ENCODE results near the gene SMURF2.
A peak's percentile ranks its signal among the peaks of the same experiment; 100 is the strongest.

SMURF2 gene

DNA sequence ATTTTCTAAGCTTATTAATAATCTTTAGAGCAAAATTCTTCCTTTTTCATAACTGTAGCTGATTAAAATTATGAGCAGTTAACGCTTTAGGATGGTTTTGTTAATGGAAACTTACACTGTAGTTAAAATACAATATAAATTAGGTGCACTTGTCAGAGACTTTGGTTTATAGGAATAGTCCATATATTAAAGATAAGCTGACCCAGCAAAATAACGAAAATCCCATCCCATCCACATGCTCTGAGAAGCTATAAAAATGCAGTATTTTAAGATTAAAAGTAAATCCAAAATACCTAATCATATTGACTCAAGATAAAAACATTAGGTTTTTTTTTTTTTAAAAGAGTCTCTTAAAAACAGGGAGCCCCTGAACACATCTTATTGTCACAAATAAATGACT, 117.4 kb downstream of the SMURF2 start:
- TF ChIP-seq GATA2 (IDR thresholded peaks at IDR 0.05; ENCODE audit: low read depth, low read length) (no peak), GATA3 (IDR thresholded peaks at IDR 0.05; ENCODE audit: low read depth, low read length) (no peak)

DNA sequence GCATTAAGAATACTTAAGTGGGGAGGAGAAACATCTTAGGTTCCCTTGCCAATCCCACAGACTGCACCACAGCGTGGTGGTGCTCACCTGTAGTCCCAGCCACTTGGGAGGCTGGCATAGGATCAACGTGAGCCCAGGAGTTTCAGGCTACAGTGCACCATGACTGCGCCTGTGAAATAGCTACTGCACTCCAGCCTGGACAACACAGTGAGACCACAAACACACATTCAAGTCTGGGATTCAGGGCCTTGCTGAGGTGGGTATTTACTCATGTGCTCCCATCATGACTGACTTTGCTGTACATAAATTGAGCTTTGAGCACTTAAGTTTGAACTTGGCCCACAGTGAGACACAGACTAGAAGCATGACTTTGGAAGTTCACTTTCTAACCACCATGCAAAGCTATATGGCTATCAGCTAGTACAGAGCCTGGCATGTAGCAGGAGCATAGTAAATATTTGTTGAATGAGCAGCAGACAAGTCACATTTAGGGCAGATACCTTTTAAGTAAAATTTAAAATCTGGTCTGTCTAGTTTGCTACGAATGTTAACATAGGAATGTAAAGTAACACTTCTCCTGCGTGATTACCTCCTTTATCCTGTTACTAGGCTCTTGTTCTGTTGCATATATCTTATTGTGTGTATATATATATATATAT, 121.9 kb downstream of the SMURF2 start:
- no peak for TF ChIP-seq GATA3 (IDR thresholded peaks at IDR 0.05; ENCODE audit: low read depth, low read length)
- TF ChIP-seq GATA2 (IDR thresholded peaks at IDR 0.05; ENCODE audit: low read depth, low read length) = no peak

DNA sequence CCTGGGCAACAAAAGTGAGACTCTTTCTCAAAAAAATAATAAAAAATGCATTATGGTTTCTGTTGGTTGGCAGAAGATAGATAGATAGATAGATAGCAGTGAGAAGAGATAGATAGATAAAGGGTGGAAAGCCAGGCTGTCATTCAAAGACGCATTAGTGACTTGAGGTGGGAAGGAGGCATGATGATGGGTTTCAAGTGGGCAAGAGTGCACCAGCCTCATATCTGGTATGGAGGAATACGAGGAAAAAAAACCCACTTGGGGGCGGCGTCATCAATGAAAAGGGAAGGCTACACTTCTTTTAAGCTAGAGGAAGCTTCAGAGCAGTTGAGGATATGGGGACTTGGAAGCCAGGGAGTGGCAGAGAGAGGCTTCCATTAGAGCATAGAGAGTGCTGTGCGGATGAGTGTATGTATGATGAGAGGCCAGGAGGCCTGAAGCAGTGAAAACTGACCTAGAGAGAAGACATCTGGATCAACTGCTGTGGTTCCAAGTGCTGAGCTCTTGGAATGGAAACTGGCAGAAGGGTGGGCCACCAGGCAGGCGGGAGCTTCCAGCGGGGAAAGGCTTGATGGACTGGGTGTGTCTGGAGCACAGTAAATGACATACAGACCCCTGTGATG, 123.5 kb downstream of the SMURF2 start:
- TF ChIP-seq GATA3 (IDR thresholded peaks at IDR 0.05; ENCODE audit: low read depth, low read length) (no peak), GATA2 (IDR thresholded peaks at IDR 0.05; ENCODE audit: low read depth, low read length) (no peak)

DNA sequence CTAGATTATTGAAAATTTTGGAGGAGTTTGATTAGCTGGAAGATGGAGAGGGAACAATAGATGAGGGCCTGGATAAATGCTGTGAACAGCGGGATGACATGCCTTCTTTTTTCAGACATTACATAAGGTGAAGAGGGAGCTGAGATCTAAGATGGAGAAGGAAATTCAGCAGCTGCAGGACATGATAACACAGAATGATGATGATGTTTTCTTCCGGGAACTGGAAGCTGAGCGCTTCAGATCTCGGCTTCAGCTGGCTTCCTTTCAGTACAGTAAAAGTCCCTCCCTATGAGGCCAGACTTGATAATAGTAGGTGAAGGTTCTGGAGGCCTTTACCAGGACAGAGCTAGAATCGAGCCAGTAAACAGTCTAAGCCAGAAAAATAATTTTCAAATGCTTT, 124.6 kb downstream of the SMURF2 start:
- no peak for TF ChIP-seq GATA3 (IDR thresholded peaks at IDR 0.05; ENCODE audit: low read depth, low read length)
- TF ChIP-seq GATA2 (IDR thresholded peaks at IDR 0.05; ENCODE audit: low read depth, low read length) = no peak

GRCh38 chr17:64536913-64537312, 125.2 kb downstream of the SMURF2 start:
- no peak for TF ChIP-seq GATA3 (IDR thresholded peaks at IDR 0.05; ENCODE audit: low read depth, low read length)
- no peak for TF ChIP-seq GATA2 (IDR thresholded peaks at IDR 0.05; ENCODE audit: low read depth, low read length)

DNA sequence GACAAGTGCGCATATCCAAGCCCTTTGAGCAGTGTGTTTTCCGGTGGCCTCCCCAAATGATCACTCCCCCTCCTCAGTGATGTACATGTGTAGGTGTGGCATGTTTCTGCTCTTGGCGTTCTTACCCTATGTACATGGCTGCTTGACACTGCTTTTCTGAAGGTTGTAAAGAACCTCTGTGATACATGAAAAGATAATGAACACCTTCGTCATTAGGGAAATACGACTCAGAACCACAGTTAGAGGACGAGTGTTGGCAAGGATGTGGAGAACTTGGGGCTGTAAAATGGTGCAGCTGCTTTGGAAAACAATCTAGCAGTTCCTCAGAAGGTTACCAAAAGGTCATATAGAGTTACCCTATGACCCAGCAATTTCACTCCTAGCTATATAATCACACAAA, 126.8 kb downstream of the SMURF2 start:
- TF ChIP-seq GATA3 (IDR thresholded peaks at IDR 0.05; ENCODE audit: low read depth, low read length) (no peak), GATA2 (IDR thresholded peaks at IDR 0.05; ENCODE audit: low read depth, low read length) (no peak)

DNA sequence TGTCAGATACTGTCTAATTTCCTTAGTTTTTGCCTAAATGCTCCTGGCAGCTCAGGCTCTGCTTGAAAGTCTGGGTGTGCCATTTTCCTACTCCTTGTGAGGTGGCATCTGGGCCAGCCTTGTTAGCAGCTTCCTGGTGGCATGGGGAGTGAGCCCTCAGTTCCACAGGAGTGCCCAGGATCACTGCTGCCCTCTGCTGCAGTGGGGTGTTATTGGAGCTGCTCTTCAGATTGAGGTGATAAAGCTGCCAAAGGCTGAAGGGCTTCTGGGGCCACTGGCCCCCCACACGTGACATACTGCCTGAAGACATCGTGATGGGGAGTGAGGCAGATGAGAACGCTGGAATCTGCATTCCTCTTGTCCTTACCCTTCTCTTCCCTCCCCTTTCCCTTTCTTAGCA, 127.9 kb downstream of the SMURF2 start:
- TF ChIP-seq GATA3 (IDR thresholded peaks at IDR 0.05; ENCODE audit: low read depth, low read length) (no peak), GATA2 (IDR thresholded peaks at IDR 0.05; ENCODE audit: low read depth, low read length) (peak; percentile 60; the same call in 1 of the 2 replicates)

GRCh38 chr17:64533784-64534183, 128.3 kb downstream of the SMURF2 start:
- no peak for TF ChIP-seq GATA3 (IDR thresholded peaks at IDR 0.05; ENCODE audit: low read depth, low read length)
- TF ChIP-seq GATA2 (IDR thresholded peaks at IDR 0.05; ENCODE audit: low read depth, low read length) = no peak

DNA sequence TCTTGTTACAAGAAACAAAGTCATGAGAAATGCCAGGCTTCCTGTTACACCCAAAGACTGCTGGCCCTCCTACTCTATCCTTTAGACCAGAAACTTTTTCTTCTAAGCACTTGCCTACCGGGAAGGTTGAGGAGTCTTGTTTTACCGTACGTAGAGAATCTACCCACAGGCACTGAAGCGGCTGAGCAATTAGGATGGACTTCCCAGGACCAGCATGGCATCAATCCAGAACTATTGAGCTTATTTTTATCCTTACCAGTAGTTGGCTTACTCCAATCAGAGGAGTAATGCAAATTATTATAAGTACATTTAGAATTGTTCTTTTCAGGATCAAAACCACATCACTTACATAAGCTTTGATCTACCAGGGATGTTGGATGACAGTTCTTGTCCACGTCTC, 129.7 kb downstream of the SMURF2 start:
- TF ChIP-seq GATA3 (IDR thresholded peaks at IDR 0.05; ENCODE audit: low read depth, low read length) (no peak), GATA2 (IDR thresholded peaks at IDR 0.05; ENCODE audit: low read depth, low read length) (no peak)

GRCh38 chr17:64531955-64532371, 130.1 kb downstream of the SMURF2 start:
- no peak for TF ChIP-seq GATA3 (IDR thresholded peaks at IDR 0.05; ENCODE audit: low read depth, low read length)
- TF ChIP-seq GATA2 (IDR thresholded peaks at IDR 0.05; ENCODE audit: low read depth, low read length) = no peak

GRCh38 chr17:64529221-64529620, 132.9 kb downstream of the SMURF2 start:
- no peak for TF ChIP-seq GATA2 (IDR thresholded peaks at IDR 0.05; ENCODE audit: low read depth, low read length)

GRCh38 chr17:64527914-64528313, 134.2 kb downstream of the SMURF2 start:
- TF ChIP-seq GATA2 (IDR thresholded peaks at IDR 0.05; ENCODE audit: low read depth, low read length) (no peak), GATA3 (IDR thresholded peaks at IDR 0.05; ENCODE audit: low read depth, low read length) (no peak)

DNA sequence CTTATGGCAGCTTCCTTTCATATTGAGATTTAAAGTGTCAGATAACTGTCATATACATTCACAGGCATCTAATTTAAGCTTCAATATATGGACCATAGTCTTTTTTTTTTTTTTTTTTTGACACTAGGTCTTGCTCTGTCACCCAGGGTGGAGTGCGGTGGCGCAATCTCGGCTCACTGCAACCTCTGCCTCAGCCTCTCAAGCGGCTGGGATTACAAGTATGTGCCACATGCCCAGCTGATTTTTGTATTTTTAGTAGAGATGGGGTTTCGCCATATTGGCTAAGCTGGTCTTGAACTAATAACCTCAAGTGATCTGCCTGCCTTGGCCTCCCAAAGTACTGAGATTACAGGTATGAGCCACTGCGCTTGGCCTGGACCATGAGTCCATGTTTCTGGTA, 141.7 kb downstream of the SMURF2 start:
- TF ChIP-seq GATA3 (IDR thresholded peaks at IDR 0.05; ENCODE audit: low read depth, low read length) (no peak), GATA2 (IDR thresholded peaks at IDR 0.05; ENCODE audit: low read depth, low read length) (no peak)

GRCh38 chr17:64519601-64520000, 142.5 kb downstream of the SMURF2 start:
- no peak for TF ChIP-seq GATA3 (IDR thresholded peaks at IDR 0.05; ENCODE audit: low read depth, low read length)
- no peak for TF ChIP-seq GATA2 (IDR thresholded peaks at IDR 0.05; ENCODE audit: low read depth, low read length)

- TF ChIP-seq GATA2 (IDR thresholded peaks at IDR 0.05; ENCODE audit: low read depth, low read length) = no peak
- TF ChIP-seq GATA3 (IDR thresholded peaks at IDR 0.05; ENCODE audit: low read depth, low read length) = no peak
These were observed 146.3 kb downstream of the SMURF2 start for GRCh38 chr17:64515829-64516228.
